RWPE2 (cell line): ENCODE data around the gene RGS14.

Source experiments
- ATAC-seq: fragments of 200-7000 bp; cut with Tn5 transposase; 3 replicates; pipeline ENCODE4 v1.9.1; 2021; ENCODE audit warnings: low read depth
- DNase-seq: peaks from one replicate; pipeline ENCODE4 v3.0.0-alpha.2; 2020; ENCODE audit warnings: low spot score
- H3K27ac ChIP-seq: fragments of 450-650 bp; 2 replicates; pipeline ENCODE4 v1.5.1; 2017; ENCODE audit warnings: mild to moderate bottlenecking; ENCODE audit not compliant: poor library complexity, severe bottlenecking
- H3K27me3 ChIP-seq: fragments of 250-450 bp; sonication (Bioruptor Pico); 2 replicates; pipeline ENCODE4 v1.5.1; 2021; ENCODE audit warnings: mild to moderate bottlenecking, moderate library complexity; ENCODE audit not compliant: insufficient read depth, poor library complexity, severe bottlenecking
- H3K36me3 ChIP-seq: fragments of 250-450 bp; sonication (Bioruptor Pico); 2 replicates; pipeline ENCODE4 v1.5.1; 2020; ENCODE audit warnings: low read depth, mild to moderate bottlenecking, moderate library complexity
- H3K4me1 ChIP-seq: fragments of 250-450 bp; sonication (Bioruptor Pico); 2 replicates; pipeline ENCODE4 v1.5.1; 2021; ENCODE audit warnings: mild to moderate bottlenecking, moderate library complexity; ENCODE audit not compliant: insufficient read depth, poor library complexity, severe bottlenecking
- H3K4me3 ChIP-seq: fragments of 250-450 bp; sonication (Bioruptor Pico); 2 replicates; pipeline ENCODE4 v1.5.1; 2021; ENCODE audit warnings: mild to moderate bottlenecking, moderate library complexity; ENCODE audit not compliant: severe bottlenecking
- H3K9me3 ChIP-seq: fragments of 250-450 bp; sonication (Bioruptor Pico); 2 replicates; pipeline ENCODE4 v1.5.1; 2021; ENCODE audit warnings: mild to moderate bottlenecking, moderate library complexity; ENCODE audit not compliant: severe bottlenecking
- TF ChIP-seq, protein P1 (sequence below): fragments of 450-650 bp; IDR thresholded peaks from one replicate; pipeline ENCODE4 v1.5.1; 2017; ENCODE audit warnings: mild to moderate bottlenecking, moderate library complexity; ENCODE audit not compliant: poor library complexity, severe bottlenecking

RGS14 gene

DNA sequence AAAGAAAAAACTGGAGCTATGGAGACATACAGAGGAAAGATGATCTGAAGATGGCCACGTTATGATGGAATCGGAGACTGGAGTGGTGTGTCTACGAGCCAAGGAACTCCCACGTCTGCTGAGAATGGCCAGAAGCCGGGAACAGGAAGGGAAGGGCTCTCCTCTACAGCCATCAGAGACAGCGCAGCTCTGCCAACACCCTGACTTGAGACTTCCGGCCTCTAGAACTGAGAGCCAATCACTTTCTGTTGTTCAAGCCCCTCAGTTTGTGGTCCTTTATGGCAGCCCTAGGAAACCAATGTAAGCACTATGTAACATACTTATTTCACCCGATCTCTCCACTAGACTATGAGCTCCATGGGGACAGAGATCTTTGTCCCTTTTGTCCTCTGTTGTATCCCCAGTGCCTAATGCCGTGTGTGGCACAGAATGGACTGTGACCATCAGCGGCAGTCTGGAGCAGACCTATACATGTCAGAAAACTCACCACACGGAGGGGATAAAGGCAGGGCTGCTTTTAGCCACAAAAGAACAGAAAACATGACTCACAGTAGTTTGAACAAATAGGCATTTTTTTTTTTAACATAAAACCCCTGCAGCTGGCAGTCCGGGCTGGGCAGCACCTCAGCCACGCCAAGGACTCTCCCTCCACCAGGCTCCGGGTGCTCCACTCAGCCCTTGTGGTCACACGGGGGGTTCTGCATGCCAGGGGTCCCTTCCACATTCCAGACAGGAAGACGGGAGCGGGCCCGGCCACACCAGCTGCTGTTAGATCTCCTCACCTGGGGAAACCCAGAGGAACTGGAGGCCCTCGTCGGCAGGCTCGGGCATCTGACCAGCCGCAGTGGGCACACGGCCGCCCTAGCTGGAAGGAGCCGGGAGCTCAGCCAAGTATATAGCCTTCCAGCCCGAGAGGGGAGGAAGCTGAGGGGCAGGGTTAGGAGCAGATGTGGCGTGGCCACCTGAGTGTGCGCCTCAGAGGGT is 29.9 kb upstream of the RGS14 start:
- Histone ChIP-seq H3K9me3 (no peaks in the 10 kb centered on the region), H3K27me3 (no peaks in the 10 kb centered on the region), H3K4me3 (no peak overlapping the region), H3K27ac (peak overlapping the region; percentile 21), H3K36me3 (peaks cover 35% of the 10 kb centered on the region), H3K4me1 (peaks cover 11% of the 10 kb centered on the region)
- TF ChIP-seq, protein P1, sequence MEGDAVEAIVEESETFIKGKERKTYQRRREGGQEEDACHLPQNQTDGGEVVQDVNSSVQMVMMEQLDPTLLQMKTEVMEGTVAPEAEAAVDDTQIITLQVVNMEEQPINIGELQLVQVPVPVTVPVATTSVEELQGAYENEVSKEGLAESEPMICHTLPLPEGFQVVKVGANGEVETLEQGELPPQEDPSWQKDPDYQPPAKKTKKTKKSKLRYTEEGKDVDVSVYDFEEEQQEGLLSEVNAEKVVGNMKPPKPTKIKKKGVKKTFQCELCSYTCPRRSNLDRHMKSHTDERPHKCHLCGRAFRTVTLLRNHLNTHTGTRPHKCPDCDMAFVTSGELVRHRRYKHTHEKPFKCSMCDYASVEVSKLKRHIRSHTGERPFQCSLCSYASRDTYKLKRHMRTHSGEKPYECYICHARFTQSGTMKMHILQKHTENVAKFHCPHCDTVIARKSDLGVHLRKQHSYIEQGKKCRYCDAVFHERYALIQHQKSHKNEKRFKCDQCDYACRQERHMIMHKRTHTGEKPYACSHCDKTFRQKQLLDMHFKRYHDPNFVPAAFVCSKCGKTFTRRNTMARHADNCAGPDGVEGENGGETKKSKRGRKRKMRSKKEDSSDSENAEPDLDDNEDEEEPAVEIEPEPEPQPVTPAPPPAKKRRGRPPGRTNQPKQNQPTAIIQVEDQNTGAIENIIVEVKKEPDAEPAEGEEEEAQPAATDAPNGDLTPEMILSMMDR: no peak
- DNase-seq (no peak), ATAC-seq (peak; percentile 66)

DNA sequence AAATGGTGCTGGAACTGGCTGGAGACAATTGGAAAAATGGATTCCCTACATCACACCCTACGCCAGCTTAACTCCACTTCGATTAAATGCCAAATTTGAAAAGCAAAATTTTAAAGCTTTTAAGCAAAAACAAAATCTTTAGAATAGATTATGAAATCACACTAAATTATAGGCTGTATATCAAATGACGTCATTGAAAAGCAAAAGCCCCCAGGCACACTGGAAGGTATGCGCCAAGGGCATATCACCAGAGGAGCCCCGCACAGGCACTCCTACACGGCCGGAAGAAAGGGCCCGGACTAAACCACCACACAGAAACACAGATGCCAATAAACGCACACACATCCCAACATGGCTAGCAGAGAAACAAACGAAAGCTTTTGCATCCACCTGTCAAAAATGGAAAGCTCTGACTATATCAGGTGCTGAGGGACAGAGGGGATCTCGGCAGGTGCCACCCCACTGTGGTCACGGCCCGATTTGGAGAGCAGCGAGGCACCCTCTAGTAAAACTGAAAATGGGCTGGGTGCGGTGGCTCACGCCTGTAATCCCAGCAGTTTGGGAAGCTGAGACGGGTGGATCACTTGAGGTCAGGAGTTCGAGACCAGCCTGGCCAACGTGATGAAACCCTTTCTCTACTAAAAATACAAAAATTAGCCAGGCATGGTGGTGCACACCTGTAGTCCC is 29.0 kb upstream of the RGS14 start:
- TF ChIP-seq, protein P1: no peak
- no peaks in the 10 kb centered on the region for H3K9me3 ChIP-seq
- no peak for DNase-seq
- H3K27ac ChIP-seq: peak overlapping the region; percentile 21
- peaks cover 42% of the 10 kb centered on the region for H3K36me3 ChIP-seq
- no peaks in the 10 kb centered on the region for H3K27me3 ChIP-seq
- no peak for ATAC-seq
- H3K4me3 ChIP-seq: no peak overlapping the region
- H3K4me1 ChIP-seq: peaks cover 11% of the 10 kb centered on the region

DNA sequence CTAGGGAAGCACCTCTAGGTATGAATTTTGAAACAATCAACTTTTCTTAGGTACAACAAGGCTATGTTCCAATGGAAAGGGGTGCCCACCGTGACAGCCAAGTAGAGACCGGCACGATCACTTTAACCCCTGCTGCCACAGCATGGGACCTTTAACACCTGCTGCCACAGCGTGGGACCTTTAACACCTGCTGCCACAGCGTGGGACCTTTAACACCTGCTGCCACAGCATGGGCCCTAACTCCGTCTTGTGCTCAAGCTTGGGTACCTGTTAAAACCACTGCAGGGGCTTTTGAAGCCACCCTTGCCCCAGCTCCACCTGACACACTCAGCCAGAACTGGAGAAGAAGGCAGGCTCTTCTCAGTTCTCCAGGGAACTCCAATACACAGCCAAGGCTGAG is 27.8 kb upstream of the RGS14 start:
- Histone ChIP-seq H3K27ac (no peak overlapping the region), H3K27me3 (no peaks in the 10 kb centered on the region), H3K4me1 (peaks cover 11% of the 10 kb centered on the region), H3K36me3 (peaks cover 54% of the 10 kb centered on the region), H3K9me3 (no peaks in the 10 kb centered on the region), H3K4me3 (no peak overlapping the region)
- TF ChIP-seq, protein P1: no peak
- ATAC-seq (no peak), DNase-seq (no peak)

DNA sequence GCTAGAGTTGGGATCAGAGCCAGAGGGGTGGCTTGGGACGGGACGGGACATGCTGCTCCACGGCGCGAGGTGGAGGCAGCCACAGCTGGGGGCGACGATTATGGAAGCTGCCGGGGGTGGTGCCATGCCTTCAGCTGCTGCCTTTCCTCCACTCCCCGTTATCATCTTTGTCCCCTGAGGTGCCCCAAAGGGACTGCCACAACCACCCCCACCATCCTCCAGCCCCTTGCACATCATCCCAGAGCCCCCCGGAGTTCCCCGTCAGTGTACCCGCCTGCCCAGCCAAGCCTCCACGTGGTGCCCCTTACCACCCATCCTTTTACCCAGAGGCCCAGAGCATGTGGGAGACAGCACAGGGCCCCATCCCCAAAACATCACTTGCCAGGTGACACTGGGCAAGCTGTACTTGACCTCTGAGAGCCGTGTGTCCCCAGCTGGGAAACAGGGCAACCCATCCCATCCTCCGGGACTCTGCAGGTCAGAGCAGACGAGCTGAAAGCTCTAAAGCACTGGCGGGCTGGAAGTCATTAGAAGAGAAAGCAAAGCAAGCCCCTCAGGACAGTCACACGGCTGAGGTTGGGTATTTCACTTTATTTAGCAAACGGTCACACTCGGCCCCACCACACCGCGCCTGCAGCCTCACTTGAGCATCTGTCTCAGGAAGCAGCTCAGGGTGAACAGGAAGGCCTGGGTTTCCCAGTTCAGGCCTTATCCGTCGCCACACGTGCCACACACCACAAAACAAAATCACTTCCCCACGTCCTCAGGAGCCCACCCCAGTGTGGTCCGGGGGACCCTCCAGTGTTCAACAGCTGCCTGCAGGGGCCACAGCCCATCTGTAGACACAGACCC is 26.5 kb upstream of the RGS14 start:
- ATAC-seq: no peak
- Histone ChIP-seq H3K4me1 (peaks cover 10% of the 10 kb centered on the region), H3K9me3 (no peaks in the 10 kb centered on the region), H3K27me3 (no peaks in the 10 kb centered on the region), H3K36me3 (peaks cover 68% of the 10 kb centered on the region), H3K27ac (no peak overlapping the region), H3K4me3 (no peak overlapping the region)
- TF ChIP-seq, protein P1: no peak
- DNase-seq: no peak
